NCI-H226 (cell line): ENCODE data around the gene TCF4.
"Not testable (repeated sequence)": the region's sequence is repeated elsewhere in the genome, so short reads cannot be mapped to it uniquely, and the experiment has no call there.

Experiments used
- DNase-seq: peaks from one replicate; pipeline ENCODE4 v3.0.0-alpha.2; 2015

Gene TCF4

GRCh38 chr18:55500316-55501086, 87.5 kb downstream of the TCF4 start:
- no peak for DNase-seq

- no peak for DNase-seq
Measured at GRCh38 chr18:55499526-55499925, 88.5 kb downstream of the TCF4 start.

GRCh38 chr18:55497825-55498403, 90.1 kb downstream of the TCF4 start:
- no peak for DNase-seq

GRCh38 chr18:55494899-55495298, 93.1 kb downstream of the TCF4 start:
- no peak for DNase-seq

- DNase-seq, result no peak
Measured at GRCh38 chr18:55494441-55494840, 93.6 kb downstream of the TCF4 start.

- DNase-seq, result no peak
Measured at GRCh38 chr18:55491616-55492015, 96.4 kb downstream of the TCF4 start.

- no peak for DNase-seq
Measured at GRCh38 chr18:55489034-55489986, 98.7 kb downstream of the TCF4 start.

- DNase-seq, result no peak
Measured at GRCh38 chr18:55488473-55488872, 99.5 kb downstream of the TCF4 start.

- DNase-seq, result no peak
Measured at GRCh38 chr18:55487997-55488396, 100.0 kb downstream of the TCF4 start.

GRCh38 chr18:55486936-55487335, 101.1 kb downstream of the TCF4 start:
- DNase-seq, result no peak

GRCh38 chr18:55485666-55486065, 102.3 kb downstream of the TCF4 start:
- no peak for DNase-seq

- no peak for DNase-seq
Measured at GRCh38 chr18:55484773-55485172, 103.2 kb downstream of the TCF4 start.

- no peak for DNase-seq
Measured at GRCh38 chr18:55483266-55483871, 104.6 kb downstream of the TCF4 start.

- no peak for DNase-seq
Measured at GRCh38 chr18:55479656-55480420, 108.2 kb downstream of the TCF4 start.

GRCh38 chr18:55477860-55478581, 110.0 kb downstream of the TCF4 start:
- no peak for DNase-seq

- DNase-seq, result no peak
Measured at GRCh38 chr18:55477499-55477859, 110.5 kb downstream of the TCF4 start.

- DNase-seq, result no peak
Measured at GRCh38 chr18:55475916-55476315, 112.1 kb downstream of the TCF4 start.

GRCh38 chr18:55475467-55475866, 112.5 kb downstream of the TCF4 start:
- DNase-seq, result no peak

GRCh38 chr18:55473560-55473959, 114.4 kb downstream of the TCF4 start:
- no peak for DNase-seq

- DNase-seq, result no peak
Measured at GRCh38 chr18:55473058-55473457, 114.9 kb downstream of the TCF4 start.

GRCh38 chr18:55470826-55471225, 117.2 kb downstream of the TCF4 start:
- no peak for DNase-seq

GRCh38 chr18:55469134-55469533, 118.9 kb downstream of the TCF4 start:
- DNase-seq, result not testable (repeated sequence)
